ENCODE results near the gene NSUN4. TPM values are rescaled to one million over a fixed set of nuclear protein-coding genes. Genes with fewer than 3 reads are reported as not detected.
"Not testable (repeated sequence)": the region's sequence is repeated elsewhere in the genome, so short reads cannot be mapped to it uniquely, and the experiment has no call there.

NSUN4 gene
- total RNA-seq, 1 experiment from 2014 or later: 16.7 TPM

GRCh38 chr1:46319301-46319700, 21.3 kb upstream of the NSUN4 start:
- H3K27me3 ChIP-seq, H3K4me3 ChIP-seq, H3K9me3 ChIP-seq, DNase-seq: not testable (repeated sequence)
- H3K36me3 ChIP-seq: peaks cover 28% of the 10 kb centered on the region

GRCh38 chr1:46319960-46320914, 20.4 kb upstream of the NSUN4 start:
- peaks cover 19% of the 10 kb centered on the region for H3K36me3 ChIP-seq
- not testable (repeated sequence) for H3K27me3 ChIP-seq, DNase-seq, H3K9me3 ChIP-seq, H3K4me3 ChIP-seq

GRCh38 chr1:46322191-46322590, 18.4 kb upstream of the NSUN4 start:
- H3K4me3 ChIP-seq, H3K36me3 ChIP-seq, H3K27me3 ChIP-seq, DNase-seq, H3K9me3 ChIP-seq: not testable (repeated sequence)

GRCh38 chr1:46325285-46326076, 15.1 kb upstream of the NSUN4 start:
- not testable (repeated sequence) for DNase-seq, H3K4me3 ChIP-seq, H3K9me3 ChIP-seq, H3K27me3 ChIP-seq, H3K36me3 ChIP-seq

GRCh38 chr1:46328182-46328581, 12.4 kb upstream of the NSUN4 start:
- not testable (repeated sequence) for H3K36me3 ChIP-seq, H3K27me3 ChIP-seq, DNase-seq, H3K4me3 ChIP-seq, H3K9me3 ChIP-seq

GRCh38 chr1:46329807-46330206, 10.8 kb upstream of the NSUN4 start:
- not testable (repeated sequence) for H3K36me3 ChIP-seq, H3K27me3 ChIP-seq

GRCh38 chr1:46330381-46330780, 10.2 kb upstream of the NSUN4 start:
- H3K9me3 ChIP-seq, H3K4me3 ChIP-seq, H3K27me3 ChIP-seq, DNase-seq, H3K36me3 ChIP-seq: not testable (repeated sequence)

More at GRCh38 chr1:46329807-46330206, 10.8 kb upstream of the NSUN4 start:
- not testable (repeated sequence) for H3K4me3 ChIP-seq, DNase-seq, H3K9me3 ChIP-seq

- not testable (repeated sequence) for H3K27me3 ChIP-seq, H3K4me3 ChIP-seq, H3K36me3 ChIP-seq, DNase-seq, H3K9me3 ChIP-seq
These were observed 8.6 kb upstream of the NSUN4 start for GRCh38 chr1:46331786-46332540.

- Histone ChIP-seq H3K27me3 (no peaks in the 10 kb centered on the region), H3K4me3 (no peak overlapping the region), H3K9me3 (no peaks in the 10 kb centered on the region), H3K36me3 (no peaks in the 10 kb centered on the region)
- DNase-seq: no peak
These were observed 7.1 kb upstream of the NSUN4 start for GRCh38 chr1:46333300-46334029.

GRCh38 chr1:46334030-46334384, 6.6 kb upstream of the NSUN4 start:
- DNase-seq: no peak
- Histone ChIP-seq H3K27me3 (no peaks in the 10 kb centered on the region), H3K9me3 (no peaks in the 10 kb centered on the region), H3K36me3 (no peaks in the 10 kb centered on the region), H3K4me3 (no peak overlapping the region)

GRCh38 chr1:46335081-46335480, 5.5 kb upstream of the NSUN4 start:
- H3K36me3 ChIP-seq: no peaks in the 10 kb centered on the region
- no peaks in the 10 kb centered on the region for H3K9me3 ChIP-seq
- DNase-seq: no peak
- H3K27me3 ChIP-seq: no peaks in the 10 kb centered on the region
- no peak overlapping the region for H3K4me3 ChIP-seq

GRCh38 chr1:46337409-46337808, 3.2 kb upstream of the NSUN4 start:
- H3K9me3 ChIP-seq, DNase-seq, H3K27me3 ChIP-seq, H3K4me3 ChIP-seq, H3K36me3 ChIP-seq: not testable (repeated sequence)

GRCh38 chr1:46341222-46342083, 846 bp downstream of the NSUN4 start:
- Histone ChIP-seq H3K9me3 (no peaks in the 10 kb centered on the region), H3K27me3 (no peaks in the 10 kb centered on the region), H3K36me3 (peaks cover 34% of the 10 kb centered on the region), H3K4me3 (peak overlapping the region; percentile 93)
- no peak for DNase-seq

GRCh38 chr1:46342084-46342656, 1.6 kb downstream of the NSUN4 start:
- peak overlapping the region; percentile 93 for H3K4me3 ChIP-seq
- DNase-seq: no peak
- H3K36me3 ChIP-seq: peaks cover 41% of the 10 kb centered on the region
- H3K9me3 ChIP-seq: no peaks in the 10 kb centered on the region
- H3K27me3 ChIP-seq: no peaks in the 10 kb centered on the region

GRCh38 chr1:46342677-46343350, 2.2 kb downstream of the NSUN4 start:
- Histone ChIP-seq H3K9me3 (no peaks in the 10 kb centered on the region), H3K27me3 (no peaks in the 10 kb centered on the region), H3K4me3 (no peak overlapping the region), H3K36me3 (peaks cover 45% of the 10 kb centered on the region)
- DNase-seq: no peak

Data from MG63 (cell line).